T-cell (primary cell): ENCODE measurements around the gene GPR132. TPM values are rescaled to one million over a fixed set of nuclear protein-coding genes. Genes with fewer than 3 reads are reported as not detected.

Experiments
- ATAC-seq, 4 experiments: fragments of 200-7000 bp in 3 of 4; fragments of 150-1000 bp in 1 of 4; cut with Tn5 transposase; replicated peaks in 1 of 4; 1 replicate in 3 of 4; 2 replicates in 1 of 4; pipeline ENCODE4 v1.10.0; 2021; ENCODE audit warnings: moderate library complexity in 3 of 4, mild to moderate bottlenecking in 2 of 4, moderate number of reproducible peaks in 1 of 4
- CTCF ChIA-PET, 2 donors: fragments of 300-600 bp; sonication (Branson Sonifier 250); formaldehyde crosslinking; loops; one replicate each; lab custom pipeline; 2022; ENCODE audit warnings: antibody characterized with exemption in 2 of 2; lab: Charles Lee
- POLR2A ChIA-PET, 2 donors: fragments of 300-600 bp; sonication (Branson Sonifier 250); formaldehyde crosslinking; loops; one replicate each; lab custom pipeline; 2022; ENCODE audit warnings: antibody characterized with exemption in 2 of 2; lab: Charles Lee
- DNase-seq, 35 experiments: peaks; one replicate each; pipeline versions ENCODE4 v3.0.0 to v3.0.0-alpha.2; 2013 to 2023
- H3K27ac ChIP-seq: one replicate; pipeline ENCODE4 v1.5.1; 2013; ENCODE audit warnings: low read length
- H3K27me3 ChIP-seq, 2 experiments: replicated peaks in 1 of 2; 1 replicate in 1 of 2; 2 replicates in 1 of 2; pipeline versions ENCODE4 v1.6.1 to v1.7.0; 2013; ENCODE audit warnings: low read length in 1 of 2, mixed read lengths in 1 of 2; ENCODE audit not compliant: control insufficient read depth in 2 of 2, insufficient read depth in 2 of 2; ENCODE audit errors: extremely low read depth in 1 of 2
- H3K36me3 ChIP-seq, 2 donors: 1 replicate in 1 of 2; 2 replicates in 1 of 2; pipeline versions ENCODE4 v1.6.1 to v1.7.0; 2013; ENCODE audit warnings: low read length in 1 of 2; ENCODE audit not compliant: control insufficient read depth in 2 of 2, insufficient read depth in 1 of 2; ENCODE audit errors: extremely low read depth in 1 of 2
- H3K4me1 ChIP-seq, 2 experiments: 1 replicate in 1 of 2; 2 replicates in 1 of 2; pipeline versions ENCODE4 v1.6.1 to v1.7.0; 2013; ENCODE audit warnings: low read length in 2 of 2, mixed read lengths in 1 of 2; ENCODE audit not compliant: insufficient read depth in 2 of 2, control insufficient read depth in 1 of 2; ENCODE audit errors: extremely low read depth in 1 of 2
- H3K4me3 ChIP-seq, 2 donors: 1 replicate in 1 of 2; 2 replicates in 1 of 2; pipeline versions ENCODE4 v1.5.1 to v1.7.0; 2013; ENCODE audit warnings: mild to moderate bottlenecking in 2 of 2, low read length in 1 of 2, moderate library complexity in 1 of 2; ENCODE audit not compliant: control insufficient read depth in 1 of 2; ENCODE audit errors: extremely low read depth in 1 of 2
- H3K9me3 ChIP-seq: 2 replicates; pipeline ENCODE4 v1.7.0; 2013
- H3K27ac Mint-ChIP-seq, 2 donors: one replicate each; pipeline ENCODE4 v1.8.0; 2020 to 2021; ENCODE audit warnings: mild to moderate bottlenecking in 2 of 2, mixed read lengths in 2 of 2
- H3K27me3 Mint-ChIP-seq, 2 donors: one replicate each; pipeline ENCODE4 v1.8.0; 2021 to 2022; ENCODE audit warnings: mixed read lengths in 2 of 2
- H3K36me3 Mint-ChIP-seq: one replicate; pipeline ENCODE4 v1.8.0; 2021; ENCODE audit warnings: mixed read lengths
- H3K4me1 Mint-ChIP-seq, 3 donors: one replicate each; pipeline ENCODE4 v1.8.0; 2020 to 2022; ENCODE audit warnings: mixed read lengths in 3 of 3, mild to moderate bottlenecking in 1 of 3
- H3K4me3 Mint-ChIP-seq, 3 donors: one replicate each; pipeline ENCODE4 v1.8.0; 2020 to 2022; ENCODE audit warnings: mild to moderate bottlenecking in 3 of 3, mixed read lengths in 3 of 3, moderate library complexity in 3 of 3
- H3K9me3 Mint-ChIP-seq, 3 donors: one replicate each; pipeline ENCODE4 v1.8.0; 2020 to 2022; ENCODE audit warnings: mixed read lengths in 3 of 3
- WGBS: methylation state at CpG from one replicate; pipeline ENCODE4 v1.1.5; 2013; ENCODE audit warnings: missing lambda C conversion rate; ENCODE audit not compliant: insufficient coverage; 5-methylcytosine and 5-hydroxymethylcytosine counted together
- total RNA-seq, 35 experiments: library from RNA in 6 of 35; stranded (reverse) in 6 of 35; fragments of 120-200 nt in 1 of 35; gene quantifications; one replicate each; pipeline versions ENCODE4 v1.2.1 to v1.2.4 and lab custom pipeline; 2013 to 2026

Gene GPR132
- total RNA-seq, 5 donors from 2014 or later (not counting 1 experiment from before 2014, with no cell fraction given): 47.0 to 58.0 (median 49.7) TPM

GRCh38 chr14:105026802-105027563, 38.2 kb downstream of the GPR132 start:
- Mint-ChIP-seq H3K36me3 (no peaks in the 10 kb centered on the region), H3K4me3 (no peak overlapping the region), H3K27me3 (no peaks in the 10 kb centered on the region), H3K9me3 (no peaks in the 10 kb centered on the region), H3K27ac (peak overlapping the region in 1 of 2 donors; percentile 81), H3K4me1 (peaks cover 9 to 47% (median 32%) of the 10 kb centered on the region in 3 donors)
- CTCF ChIA-PET: no interaction called here
- Histone ChIP-seq H3K27me3 (no peaks in the 10 kb centered on the region), H3K4me3 (no peak overlapping the region), H3K36me3 (no peaks in the 10 kb centered on the region), H3K9me3 (no peaks in the 10 kb centered on the region), H3K4me1 (peaks cover 0 to 24% of the 10 kb centered on the region in 2 experiments), H3K27ac (no peak overlapping the region)
- ATAC-seq (no peak), DNase-seq (no peak)
- POLR2A ChIA-PET: no interaction called here
- no CpG with 5 or more reads among the region's 1 CpG for WGBS

DNA sequence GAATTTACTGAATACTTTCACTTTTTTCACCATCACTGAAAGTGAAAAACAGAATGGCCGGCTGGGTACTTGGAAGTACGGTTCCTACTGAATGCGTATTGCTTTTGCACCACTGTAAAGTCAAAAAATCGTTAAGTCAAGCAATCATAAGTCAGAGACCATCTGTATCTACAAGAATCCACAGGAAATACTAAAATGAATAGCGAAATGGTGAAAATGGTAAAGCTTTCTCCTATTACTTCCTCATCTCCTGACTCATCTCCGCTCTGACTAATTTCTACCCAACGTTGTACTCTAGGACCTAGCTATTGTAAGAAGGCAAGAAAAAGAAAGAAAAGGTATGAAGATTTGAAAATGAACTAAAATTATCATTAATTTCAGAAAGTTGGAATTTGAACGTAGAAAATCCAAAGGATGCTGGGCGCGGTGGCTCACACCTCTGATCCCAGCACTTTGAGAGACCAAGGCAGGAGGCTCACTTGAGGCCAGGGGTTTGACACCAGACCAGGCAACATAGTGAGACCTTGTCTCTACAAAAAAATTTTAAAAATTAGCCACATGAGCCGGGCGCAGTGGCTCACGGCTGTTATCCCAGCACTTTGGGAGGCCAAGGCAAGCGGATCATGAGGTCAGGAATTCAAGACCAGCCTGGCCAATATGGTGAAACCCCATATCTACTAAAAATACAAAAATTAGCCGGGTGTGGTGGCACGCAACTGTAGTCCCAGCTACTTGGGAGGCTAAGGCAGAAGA, 39.0 kb downstream of the GPR132 start:
- H3K4me3 ChIP-seq: no peak overlapping the region
- H3K27ac Mint-ChIP-seq: peak overlapping the region; percentile 67 to 81
- DNase-seq (no peak), ATAC-seq (no peak)
- POLR2A ChIA-PET: no interaction called here
- CTCF ChIA-PET: interaction anchor here in 1 of 2 donors (1.4 kb wide), 1 partner anchor 60 kb away, joined by 3 read pairs; no protein-coding TSS in a partner anchor
- no peaks in the 10 kb centered on the region for H3K36me3 Mint-ChIP-seq
- no peaks in the 10 kb centered on the region for H3K27me3 ChIP-seq
- H3K4me1 Mint-ChIP-seq: peaks cover 16 to 54% (median 39%) of the 10 kb centered on the region in 3 donors
- no peaks in the 10 kb centered on the region for H3K9me3 Mint-ChIP-seq
- peaks cover 5 to 31% of the 10 kb centered on the region in 2 experiments for H3K4me1 ChIP-seq
- H3K27ac ChIP-seq: peak overlapping the region; percentile 30
- no peaks in the 10 kb centered on the region for H3K27me3 Mint-ChIP-seq
- WGBS: 87% methylated on average over 6 of the region's 16 CpGs
- no peaks in the 10 kb centered on the region for H3K36me3 ChIP-seq
- no peaks in the 10 kb centered on the region for H3K9me3 ChIP-seq
- H3K4me3 Mint-ChIP-seq: peak overlapping the region in 1 of 3 donors; percentile 51

GRCh38 chr14:105025429-105025828, 39.8 kb downstream of the GPR132 start:
- peak overlapping the region; percentile 30 for H3K27ac ChIP-seq
- H3K27me3 ChIP-seq: no peaks in the 10 kb centered on the region
- Mint-ChIP-seq H3K4me3 (no peak overlapping the region), H3K9me3 (no peaks in the 10 kb centered on the region), H3K27ac (peak overlapping the region; percentile 85 to 90), H3K27me3 (no peaks in the 10 kb centered on the region), H3K36me3 (no peaks in the 10 kb centered on the region), H3K4me1 (peaks cover 16 to 49% (median 39%) of the 10 kb centered on the region in 3 donors)
- 94% methylated on average over 5 of the region's 6 CpGs for WGBS
- H3K4me3 ChIP-seq: no peak overlapping the region
- peaks cover 5 to 31% of the 10 kb centered on the region in 2 experiments for H3K4me1 ChIP-seq
- H3K36me3 ChIP-seq: no peaks in the 10 kb centered on the region
- H3K9me3 ChIP-seq: no peaks in the 10 kb centered on the region
- ChIA-PET CTCF (interaction anchor here in 1 of 2 donors (1.4 kb wide), 1 partner anchor 61 kb away, joined by 3 read pairs; no protein-coding TSS in a partner anchor), POLR2A (no interaction called here)
- no peak for ATAC-seq
- no peak for DNase-seq

- H3K27me3 ChIP-seq: no peaks in the 10 kb centered on the region
- POLR2A ChIA-PET: no interaction called here
- H3K27ac Mint-ChIP-seq: peak overlapping the region; percentile 59 to 70
- peaks cover 29 to 63% (median 52%) of the 10 kb centered on the region in 3 donors for H3K4me1 Mint-ChIP-seq
- H3K36me3 Mint-ChIP-seq: no peaks in the 10 kb centered on the region
- peaks cover 12 to 45% of the 10 kb centered on the region in 2 experiments for H3K4me1 ChIP-seq
- H3K9me3 Mint-ChIP-seq: no peaks in the 10 kb centered on the region
- H3K4me3 ChIP-seq: no peak overlapping the region
- H3K27ac ChIP-seq: peak overlapping the region; percentile 30
- ATAC-seq (no peak), DNase-seq (no peak)
- no peaks in the 10 kb centered on the region for H3K27me3 Mint-ChIP-seq
- H3K9me3 ChIP-seq: no peaks in the 10 kb centered on the region
- peak overlapping the region in 1 of 3 donors; percentile 28 for H3K4me3 Mint-ChIP-seq
- CTCF ChIA-PET: no interaction called here
- H3K36me3 ChIP-seq: no peaks in the 10 kb centered on the region
- no CpG with 5 or more reads among the region's 4 CpGs for WGBS
Measured at GRCh38 chr14:105023791-105024480, 41.3 kb downstream of the GPR132 start.

DNA sequence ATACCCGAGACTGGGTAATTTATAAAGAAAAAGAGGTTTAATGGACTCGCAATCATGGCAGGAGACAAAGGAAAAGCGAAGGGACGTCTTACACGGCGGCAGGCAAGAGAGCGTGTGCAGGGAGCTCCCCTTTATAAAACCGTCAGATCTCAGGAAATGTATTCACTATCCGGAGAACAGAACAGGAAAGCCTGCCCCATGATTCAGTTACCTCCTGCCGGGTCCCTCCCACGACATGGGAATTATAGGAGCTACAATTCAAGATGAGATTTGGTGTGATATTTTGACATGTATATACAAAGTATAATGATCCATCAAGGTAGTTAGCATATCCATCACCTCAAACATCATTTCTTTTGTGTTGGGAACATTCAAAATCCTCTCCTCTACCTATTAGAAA, 42.1 kb downstream of the GPR132 start:
- Histone ChIP-seq H3K4me3 (no peak overlapping the region), H3K36me3 (no peaks in the 10 kb centered on the region), H3K27ac (no peak overlapping the region), H3K4me1 (peaks cover 12 to 53% of the 10 kb centered on the region in 2 experiments), H3K9me3 (no peaks in the 10 kb centered on the region), H3K27me3 (no peaks in the 10 kb centered on the region)
- H3K4me1 Mint-ChIP-seq: peaks cover 36 to 70% (median 60%) of the 10 kb centered on the region in 3 donors
- H3K4me3 Mint-ChIP-seq: peak overlapping the region in 1 of 3 donors; percentile 28
- DNase-seq (no peak), ATAC-seq (no peak)
- H3K27me3 Mint-ChIP-seq: no peaks in the 10 kb centered on the region
- ChIA-PET POLR2A (no interaction called here), CTCF (no interaction called here)
- peak overlapping the region; percentile 59 to 70 for H3K27ac Mint-ChIP-seq
- WGBS: 97% methylated on average over 8 of the region's 11 CpGs
- no peaks in the 10 kb centered on the region for H3K9me3 Mint-ChIP-seq
- H3K36me3 Mint-ChIP-seq: peaks cover under 1% of the 10 kb centered on the region

GRCh38 chr14:105022276-105022670, 43.0 kb downstream of the GPR132 start:
- Histone ChIP-seq H3K4me1 (peaks cover 12 to 59% of the 10 kb centered on the region in 2 experiments), H3K36me3 (no peaks in the 10 kb centered on the region), H3K4me3 (no peak overlapping the region), H3K27ac (no peak overlapping the region), H3K9me3 (no peaks in the 10 kb centered on the region), H3K27me3 (no peaks in the 10 kb centered on the region)
- no peaks in the 10 kb centered on the region for H3K27me3 Mint-ChIP-seq
- CTCF ChIA-PET: interaction anchor here in 1 of 2 donors (0.6 to 0.8 kb wide), 2 partner anchors 20 to 400 kb away, joined by 3 read pairs; no protein-coding TSS in a partner anchor
- peaks cover 5% of the 10 kb centered on the region for H3K36me3 Mint-ChIP-seq
- peak overlapping the region in 1 of 2 donors; percentile 16 for H3K27ac Mint-ChIP-seq
- H3K9me3 Mint-ChIP-seq: no peaks in the 10 kb centered on the region
- POLR2A ChIA-PET: interaction anchor here (0.6 kb wide), 2 partner anchors 15 to 53 kb away, joined by 3 to 4 read pairs; no protein-coding TSS in a partner anchor
- peaks cover 42 to 79% (median 64%) of the 10 kb centered on the region in 3 donors for H3K4me1 Mint-ChIP-seq
- ATAC-seq (no peak), DNase-seq (no peak)
- WGBS: no CpG with 5 or more reads among the region's 2 CpGs
- peak overlapping the region; percentile 90 to 96 (median 92) for H3K4me3 Mint-ChIP-seq
